AG09319 (cell line): Measurements from ENCODE around the gene WFIKKN2.

ENCODE experiments used
- DNase-seq: peaks from one replicate; pipeline ENCODE4 v3.0.0-alpha.2; 2010; ENCODE audit warnings: low read depth; ENCODE audit errors: extremely low read depth
- CTCF ChIP-seq: IDR thresholded peaks from 2 replicates; pipeline ENCODE4 v1.5.1; 2011; ENCODE audit warnings: low read depth, mild to moderate bottlenecking, inconsistent platforms, low read length, moderate library complexity

Gene WFIKKN2

GRCh38 chr17:50813583-50813982 lies 21.8 kb upstream of the WFIKKN2 start:
- TF ChIP-seq CTCF: no peak
- DNase-seq: no peak

DNA sequence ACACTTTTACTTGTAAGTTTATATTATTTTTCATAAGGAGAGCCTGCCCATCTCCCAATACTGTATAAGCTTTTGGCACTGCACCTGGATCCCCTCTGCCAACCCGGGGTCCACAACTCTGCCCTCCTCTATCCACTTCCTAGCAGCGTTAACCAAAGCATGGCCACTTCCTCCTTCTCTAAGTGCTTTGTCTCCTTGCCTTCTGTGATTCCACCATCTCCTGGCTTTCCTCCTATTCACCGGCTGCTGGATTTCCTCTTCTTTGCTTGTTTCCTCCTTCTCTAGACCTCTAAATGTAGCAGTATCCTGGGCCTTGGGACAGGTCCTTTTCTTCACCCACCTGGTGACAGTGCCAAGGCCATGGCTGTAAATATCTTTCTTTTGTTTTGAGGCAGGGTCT lies 20.0 kb upstream of the WFIKKN2 start:
- DNase-seq: no peak
- no peak for TF ChIP-seq CTCF

DNA sequence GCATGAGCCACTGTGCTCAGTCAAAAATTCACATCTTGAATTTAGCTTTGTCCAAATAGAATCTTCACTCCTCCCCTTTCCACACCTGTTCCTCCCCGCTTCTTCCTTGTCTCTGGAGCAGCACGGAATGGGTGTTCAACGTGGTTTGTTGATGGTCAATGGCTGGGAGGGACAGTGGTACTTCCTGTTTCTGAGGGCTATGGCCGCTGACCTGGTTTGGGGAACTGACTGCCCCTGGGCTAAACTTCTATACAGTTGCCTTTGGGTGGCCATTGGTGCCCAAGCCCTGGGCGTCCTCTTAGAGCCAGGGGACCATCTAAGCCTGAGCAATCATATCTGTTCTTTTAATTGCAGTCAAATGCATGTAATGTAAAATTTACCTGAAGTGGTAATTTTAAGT lies 19.1 kb upstream of the WFIKKN2 start:
- no peak for TF ChIP-seq CTCF
- DNase-seq: no peak

DNA sequence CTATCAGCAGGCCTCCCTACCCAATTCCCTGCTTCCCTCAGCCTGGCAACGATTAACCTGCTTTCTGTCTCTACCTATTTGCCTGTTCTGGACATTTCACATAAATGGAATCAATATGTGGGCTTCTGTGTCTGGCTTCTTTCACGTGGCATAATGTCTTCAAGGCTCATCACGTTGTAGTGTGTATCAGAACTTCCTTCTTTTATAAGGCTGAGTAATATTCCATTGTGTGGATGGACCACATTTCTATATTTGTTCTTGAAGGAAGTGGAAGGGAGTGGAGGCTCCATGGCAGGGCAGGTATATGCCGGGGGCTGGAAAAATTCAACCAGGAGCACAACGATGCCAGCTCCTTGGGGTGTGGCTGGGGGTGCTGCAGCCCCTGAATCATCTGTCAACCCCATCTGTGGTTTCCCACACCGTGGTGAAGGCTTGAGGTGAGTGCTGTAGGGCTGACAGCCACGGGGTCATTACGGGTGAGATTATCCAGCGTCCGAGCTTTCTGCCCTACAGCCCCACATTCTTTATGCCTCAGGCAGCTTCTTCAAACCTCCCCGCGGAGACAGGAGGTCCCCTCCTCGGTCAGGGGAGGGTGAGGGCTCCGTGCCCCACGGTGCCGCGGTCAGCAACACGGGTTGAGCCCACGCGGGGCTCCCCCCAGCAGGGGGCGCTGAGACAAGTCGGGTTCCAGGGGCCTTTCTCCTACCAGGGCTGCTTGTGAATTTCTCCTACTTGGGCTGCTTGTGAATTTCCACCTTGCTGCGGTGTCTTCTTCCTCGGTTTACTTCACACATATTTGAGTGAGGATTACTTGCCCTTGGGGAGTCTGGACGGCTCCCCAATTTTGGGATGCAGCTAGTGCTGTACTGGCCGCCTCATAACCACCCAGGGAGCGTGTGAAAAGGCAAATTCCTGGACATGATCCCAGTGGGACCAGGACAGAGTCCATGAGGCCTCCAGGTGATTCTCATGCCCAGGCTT lies 18.3 kb upstream of the WFIKKN2 start:
- DNase-seq: no peak
- TF ChIP-seq CTCF: peak; percentile 75

DNA sequence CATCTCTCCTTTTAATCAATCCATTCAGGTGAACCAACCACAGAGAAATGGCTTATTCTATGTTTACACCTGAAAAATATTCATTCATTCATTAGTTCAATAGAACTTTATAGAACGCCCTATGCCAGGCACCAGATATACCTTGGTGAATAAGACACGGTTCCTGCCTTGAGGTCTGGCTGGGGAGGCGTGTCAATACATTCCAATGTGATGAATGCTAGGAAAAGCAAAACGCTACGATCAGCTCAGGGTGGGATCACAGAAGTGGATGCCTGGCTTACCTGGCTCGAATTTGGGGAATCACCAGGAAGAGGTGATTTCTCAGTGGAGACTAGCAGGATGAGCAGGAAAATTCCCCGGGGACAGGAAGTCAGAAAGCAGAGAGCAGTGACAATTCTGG lies 17.5 kb upstream of the WFIKKN2 start:
- DNase-seq: no peak
- no peak for TF ChIP-seq CTCF

- no peak for DNase-seq
- no peak for TF ChIP-seq CTCF
Measured at GRCh38 chr17:50818261-50818660, 17.1 kb upstream of the WFIKKN2 start.

GRCh38 chr17:50818921-50819657 lies 16.3 kb upstream of the WFIKKN2 start:
- no peak for DNase-seq
- TF ChIP-seq CTCF: no peak
